Astrocyte of the hippocampus (primary cell): ENCODE results near the gene ZRANB2.

ENCODE experiments used
- DNase-seq: peaks from one replicate; pipeline ENCODE4 v3.0.0; 2011; ENCODE audit warnings: low read depth, low spot score

Gene ZRANB2

DNA sequence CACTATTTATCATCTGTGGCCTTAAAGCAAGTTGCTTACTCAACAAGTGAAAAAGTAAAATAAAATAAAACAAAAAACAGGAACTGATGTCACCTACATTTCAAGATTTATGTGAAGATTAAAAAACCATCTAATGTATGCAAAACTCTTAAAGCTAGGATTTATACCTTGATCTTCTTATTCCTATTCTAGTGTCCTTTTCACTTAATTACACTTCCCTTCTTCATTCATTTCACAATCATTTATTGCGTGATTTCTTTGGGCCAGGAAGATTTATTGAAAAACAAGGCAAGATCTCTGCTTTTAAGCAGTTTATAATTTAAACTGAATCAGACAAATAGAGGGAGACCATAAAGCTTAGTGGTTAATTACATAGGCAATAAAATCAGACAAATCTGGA, 51.9 kb downstream of the ZRANB2 start:
- no peak for DNase-seq

DNA sequence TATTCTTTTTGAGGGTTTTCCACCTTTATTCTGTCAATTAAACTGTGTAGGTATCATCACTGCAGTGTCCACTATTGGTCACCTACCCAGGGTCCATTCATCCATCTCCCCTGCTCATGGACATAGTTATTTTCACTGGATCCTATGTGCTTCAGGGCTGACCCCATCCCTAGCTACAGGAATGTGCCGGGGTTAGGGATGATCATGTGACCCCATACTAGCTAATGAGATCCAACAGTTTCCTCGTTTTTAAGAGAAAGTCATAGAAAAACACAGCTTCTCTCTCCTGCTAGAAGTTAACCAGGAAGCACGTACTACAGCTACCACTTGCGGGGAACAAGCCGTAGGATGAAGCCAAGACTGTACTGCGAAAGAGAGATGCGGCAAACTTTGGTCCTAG, 52.8 kb downstream of the ZRANB2 start:
- no peak for DNase-seq

DNA sequence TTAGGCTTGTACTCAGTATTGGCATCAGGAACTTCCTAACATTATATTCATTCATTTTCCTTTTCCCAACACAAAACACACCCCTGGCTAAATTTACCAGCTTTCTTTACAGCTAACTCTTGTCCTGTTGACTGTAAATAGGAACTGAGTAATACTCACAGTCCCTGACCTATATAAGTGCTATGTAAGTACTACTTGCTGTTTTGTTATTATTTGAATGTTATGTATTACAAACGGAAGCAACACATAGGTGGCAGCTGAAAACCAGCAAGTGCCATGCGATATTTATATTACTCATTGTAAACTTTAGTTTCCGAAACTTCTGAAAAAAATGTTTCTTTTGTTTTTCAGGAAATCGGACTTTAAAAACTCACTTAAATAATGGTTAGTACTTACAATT, 54.7 kb downstream of the ZRANB2 start:
- DNase-seq = no peak

DNA sequence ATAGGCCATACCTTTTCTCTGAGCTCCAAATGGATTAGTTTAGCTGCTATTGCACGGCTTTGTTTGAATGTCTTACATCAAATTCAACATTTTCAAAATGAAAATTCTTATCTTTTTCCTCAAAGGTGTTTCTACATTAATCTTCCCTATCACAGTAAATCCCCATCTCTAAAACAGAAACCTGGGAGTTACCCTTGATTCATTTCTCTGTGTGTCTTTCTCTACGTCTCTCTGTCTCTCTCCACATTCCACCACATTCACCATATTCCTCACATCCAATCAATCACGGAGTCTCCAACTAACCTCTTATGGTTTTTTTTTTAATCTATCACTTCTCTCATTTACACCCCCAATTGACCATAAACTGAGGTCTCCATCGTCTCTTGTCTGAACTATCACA, 57.3 kb downstream of the ZRANB2 start:
- DNase-seq = no peak

DNA sequence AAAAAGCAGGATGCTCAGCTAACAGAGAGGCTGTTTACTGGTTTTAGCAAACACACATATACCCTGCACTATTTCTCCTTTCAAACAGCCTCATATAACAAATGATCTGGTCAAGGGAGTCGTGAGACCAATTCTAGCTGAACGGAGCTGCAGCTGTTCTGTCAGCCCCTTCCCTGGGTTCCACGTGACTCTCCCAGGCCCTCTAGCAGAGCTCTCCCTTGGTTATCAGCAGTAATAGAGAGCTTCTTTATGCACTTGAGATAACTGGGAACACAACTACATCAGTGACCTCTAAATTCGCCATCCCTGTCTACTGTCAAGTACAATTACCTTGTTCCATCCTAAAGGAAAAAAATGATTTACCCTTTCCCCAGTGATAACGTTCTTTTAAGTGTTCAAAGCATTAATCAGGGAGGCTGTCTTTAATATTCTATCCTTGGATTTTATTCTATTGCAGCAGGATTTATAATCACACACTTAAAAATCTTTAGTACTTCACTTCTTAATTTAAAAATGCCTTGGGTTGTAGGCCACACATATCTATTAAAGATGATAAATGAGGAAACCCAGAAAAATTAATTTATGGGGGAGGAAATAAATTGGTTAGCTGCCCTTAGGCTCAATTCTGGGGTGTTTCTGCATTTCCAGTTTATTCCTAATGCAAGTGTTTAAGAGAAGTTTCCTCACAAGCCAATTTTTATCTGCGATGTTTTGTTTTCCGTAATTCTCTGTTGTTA, 61.4 kb downstream of the ZRANB2 start:
- DNase-seq = no peak

DNA sequence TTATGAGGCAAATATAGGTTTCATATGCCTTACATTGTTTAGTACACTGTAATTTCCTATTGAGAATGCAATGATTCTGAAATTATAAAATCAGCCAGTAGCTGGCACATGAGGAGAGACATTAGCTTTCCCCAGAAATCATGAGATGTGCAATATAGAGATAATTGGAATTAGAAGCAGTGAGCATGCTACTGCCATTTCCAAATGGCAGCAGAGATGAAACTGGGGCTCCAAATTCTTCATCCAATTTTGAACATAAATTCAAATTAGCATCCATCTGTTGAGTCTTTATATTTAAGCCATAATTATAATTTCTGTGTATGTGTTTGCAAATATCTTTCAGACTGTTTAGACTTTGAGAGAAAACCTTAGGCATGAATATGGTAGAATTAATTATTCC, 62.0 kb downstream of the ZRANB2 start:
- no peak for DNase-seq

DNA sequence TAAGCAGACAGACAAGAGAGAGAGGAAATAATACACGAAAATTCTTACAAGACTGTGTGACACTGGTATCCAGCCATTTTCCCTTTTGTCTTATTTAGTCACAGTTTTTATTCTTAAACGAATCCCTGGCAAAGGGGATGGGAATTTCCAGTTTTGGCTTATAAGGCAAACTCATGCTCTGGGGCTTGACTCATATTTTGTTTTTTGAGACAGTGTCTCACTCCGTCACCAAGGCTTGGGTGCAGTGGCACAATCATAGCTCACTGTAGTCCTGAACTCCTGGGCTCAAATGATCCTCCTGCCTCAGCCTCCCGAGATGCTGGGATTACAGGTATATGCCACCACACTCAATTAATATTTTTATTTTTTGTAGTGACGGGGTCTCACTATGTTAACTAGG, 65.1 kb downstream of the ZRANB2 start:
- DNase-seq = no peak

DNA sequence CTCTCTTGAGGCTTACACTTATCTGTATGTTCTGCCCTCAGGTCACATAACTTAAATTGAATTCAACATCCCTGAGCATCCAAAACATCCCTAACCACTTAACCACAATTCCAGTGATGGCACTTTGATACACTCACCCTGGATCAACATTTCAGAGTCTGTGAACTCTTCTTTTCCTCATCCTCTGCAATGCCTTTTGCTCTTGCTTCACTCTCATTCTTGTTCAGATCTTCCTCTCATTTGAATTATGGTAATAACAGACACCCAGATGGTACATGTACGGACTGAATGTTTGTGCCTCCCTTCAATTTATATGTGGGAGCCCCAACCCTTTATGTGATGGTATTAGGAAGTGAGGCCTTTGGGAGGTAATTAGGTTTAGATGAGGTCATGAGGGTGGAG, 66.7 kb downstream of the ZRANB2 start:
- peak; percentile 39 for DNase-seq
